Heart left ventricle (tissue), 13 donors: ENCODE measurements around the gene SRSF12.

ENCODE experiments used
- POLR2A ChIP-seq, 2 donors: fragments of 450-650 bp; IDR thresholded peaks; one replicate each; pipeline ENCODE4 v1.6.1; 2017; ENCODE audit warnings: antibody characterized with exemption in 2 of 2, mild to moderate bottlenecking in 2 of 2, moderate library complexity in 2 of 2
- TF ChIP-seq, protein P1 (sequence below), 12 donors: fragments of 200-600 bp; sonication (generic) in 4 of 12; IDR thresholded peaks; one replicate each; pipeline versions ENCODE4 v1.5.0 to v1.8.0; 2018 to 2022; ENCODE audit warnings: antibody characterized with exemption in 12 of 12, mild to moderate bottlenecking in 5 of 12
- donor health status: ischemic (EF 13 %, LVEDD 7.1; RV severe dilation, severe dysfunction).
- donor health status: DM: no; HTN: yes; CAD: no.
- donor health status: DM: no; HTN: no; CAD: no.
- donor health status: ischemic (EF 25% LVEDD 6.9; RV normal size, moderate dysfunction).
- donor health status: ischemic (EF 25% LVEDD 5.7; RV mildly dilated, moderate dysfunction).
- donor health status: ischemic (EF 35%, LVEDD 5.7; RV mildly dilated, moderate dysfunction).
- donor health status: nonischemic (EF 11% LVEDD 7.7; RV severe dilation, severe dysfunction).
- donor health status: DM: yes; HTN: yes; CAD: no.
- donor health status: PGD.
- donor health status: ischemic (EF 29% LVEDD 5.4; RV normal size, mild dysfunction).
- donor health status: nonischemic (EF 23%, LVEDD 6.1; RV moderate dilation, normal function).

DNA sequence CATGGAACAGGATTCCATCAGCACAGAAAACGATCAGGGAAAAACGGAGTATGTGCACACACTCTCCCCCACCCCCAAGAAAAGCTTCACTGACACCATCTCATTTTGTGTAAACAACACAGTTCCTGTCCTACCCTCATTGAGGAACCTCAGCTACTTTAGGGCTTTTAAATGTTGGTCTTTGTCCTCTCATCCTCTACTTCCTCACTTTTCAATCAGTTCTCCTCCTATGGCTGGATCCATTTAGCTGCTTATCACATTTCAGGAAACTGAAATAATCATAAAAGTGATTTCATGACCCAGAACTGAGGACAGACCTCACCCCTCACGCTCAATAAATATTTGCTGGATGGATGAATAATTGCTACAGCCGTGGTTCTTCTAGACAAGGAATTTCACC, 70.4 kb downstream of the SRSF12 start:
- TF ChIP-seq, protein P1, sequence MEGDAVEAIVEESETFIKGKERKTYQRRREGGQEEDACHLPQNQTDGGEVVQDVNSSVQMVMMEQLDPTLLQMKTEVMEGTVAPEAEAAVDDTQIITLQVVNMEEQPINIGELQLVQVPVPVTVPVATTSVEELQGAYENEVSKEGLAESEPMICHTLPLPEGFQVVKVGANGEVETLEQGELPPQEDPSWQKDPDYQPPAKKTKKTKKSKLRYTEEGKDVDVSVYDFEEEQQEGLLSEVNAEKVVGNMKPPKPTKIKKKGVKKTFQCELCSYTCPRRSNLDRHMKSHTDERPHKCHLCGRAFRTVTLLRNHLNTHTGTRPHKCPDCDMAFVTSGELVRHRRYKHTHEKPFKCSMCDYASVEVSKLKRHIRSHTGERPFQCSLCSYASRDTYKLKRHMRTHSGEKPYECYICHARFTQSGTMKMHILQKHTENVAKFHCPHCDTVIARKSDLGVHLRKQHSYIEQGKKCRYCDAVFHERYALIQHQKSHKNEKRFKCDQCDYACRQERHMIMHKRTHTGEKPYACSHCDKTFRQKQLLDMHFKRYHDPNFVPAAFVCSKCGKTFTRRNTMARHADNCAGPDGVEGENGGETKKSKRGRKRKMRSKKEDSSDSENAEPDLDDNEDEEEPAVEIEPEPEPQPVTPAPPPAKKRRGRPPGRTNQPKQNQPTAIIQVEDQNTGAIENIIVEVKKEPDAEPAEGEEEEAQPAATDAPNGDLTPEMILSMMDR (IDR thresholded peaks at IDR 0.05) = no peak
- TF ChIP-seq POLR2A (IDR thresholded peaks at IDR 0.05) = no peak
